Subcutaneous preadipocyte (primary cell): Measurements from ENCODE around the gene GSTM3. TPM values are rescaled to one million over a fixed set of nuclear protein-coding genes. Genes with fewer than 3 reads are reported as not detected.

Experiments used
- total RNA-seq: library from RNA; depleted of rRNA; stranded (reverse); fragments of >200 nt; gene quantifications from 2 replicates; pipeline ENCODE4 v1.2.3, GENCODE V29; 2012

GSTM3 gene
- 37.1 and 37.5 TPM in 2 replicates for total RNA-seq

DNA sequence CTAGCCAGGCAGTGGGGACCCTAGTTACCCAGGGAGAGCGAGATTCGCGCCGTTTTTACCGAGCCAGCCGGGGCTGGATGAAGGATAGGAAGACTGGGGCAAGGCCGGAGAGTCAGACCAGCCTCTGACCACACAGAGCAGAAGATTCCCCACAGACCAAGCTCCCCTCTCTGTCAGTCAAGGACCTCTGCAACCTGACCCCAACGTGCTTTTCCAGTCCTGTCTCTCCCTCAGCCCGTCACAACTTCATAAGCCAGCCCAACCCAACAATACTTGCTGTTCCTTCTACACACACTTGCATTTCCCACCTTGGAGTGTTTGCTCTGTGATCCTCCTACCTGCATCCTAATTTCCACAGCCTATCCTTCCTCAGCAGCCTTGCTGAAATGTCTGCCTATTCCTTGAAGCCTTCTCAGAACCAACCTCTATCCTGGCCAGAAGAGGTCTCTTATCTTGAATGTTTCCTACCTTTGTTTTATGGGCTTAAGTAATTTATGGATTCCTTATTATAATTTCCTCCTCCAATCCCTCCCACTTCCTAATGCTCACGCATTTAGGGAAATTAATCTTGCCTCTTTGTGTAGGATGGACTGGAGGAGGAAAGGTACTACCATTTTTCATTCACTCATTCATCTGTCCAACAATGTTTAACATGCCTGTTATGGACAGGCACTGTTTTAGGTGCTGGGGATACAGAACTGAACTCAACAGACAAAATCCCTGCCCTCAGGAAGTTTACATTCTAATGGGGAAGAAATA, at the start of gene GSTM3:
Gene GSTM3, minus strand, starts transcription at position 424 of the 759 bp plus-strand sequence. CDS start 751 bp downstream, outside the sequence.

DNA sequence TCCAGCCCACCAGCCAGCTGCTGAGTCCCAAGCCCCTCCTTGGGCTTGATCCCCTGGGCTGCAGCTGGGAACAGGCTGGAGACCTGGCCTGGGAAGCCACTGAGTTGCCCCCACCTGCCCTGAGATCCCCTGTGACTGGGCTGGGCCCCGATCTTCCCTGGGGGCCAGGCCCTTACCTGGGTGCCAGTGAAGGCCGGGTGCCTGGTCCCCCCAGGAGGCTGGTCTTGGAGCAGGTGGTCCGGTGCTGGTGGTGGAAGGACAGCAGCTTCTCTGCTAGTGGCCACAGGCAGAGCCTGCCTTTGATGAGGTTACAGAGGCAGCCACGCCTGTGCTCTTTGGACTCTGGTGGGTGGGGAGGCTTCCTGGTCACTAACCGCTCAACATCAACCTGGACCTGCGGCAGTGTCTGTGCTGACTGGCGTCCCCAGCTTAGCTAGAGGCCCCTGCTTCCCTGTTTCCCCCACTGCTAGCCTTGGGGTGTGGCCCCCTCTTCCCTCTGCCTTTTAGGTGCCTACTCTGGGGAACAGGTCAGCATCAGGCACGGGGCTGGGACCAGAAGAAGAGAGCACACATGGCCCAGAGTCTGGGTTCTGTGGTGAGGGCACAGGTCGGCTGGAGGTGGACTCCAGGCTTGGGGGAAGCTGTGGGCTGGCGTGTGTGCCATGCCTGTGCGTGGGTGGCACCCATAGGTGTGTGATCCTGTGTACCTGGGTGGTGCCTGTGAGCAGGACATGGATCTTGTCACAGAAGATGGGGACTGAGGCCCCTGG, 23.0 kb upstream of the GSTM3 start, which contains the start of gene EPS8L3:
Gene EPS8L3, minus strand, starts transcription at position 278 of the 770 bp plus-strand sequence. CDS start 2,174 bp downstream, outside the sequence.

GRCh38 chr1:109711593-109712320, 29.1 kb downstream of the GSTM3 start, which contains the start of gene GSTM5:
Gene GSTM5, plus strand, starts transcription at chr1:109712251. Its CDS starts 62 bp downstream, at chr1:109712313.

GRCh38 chr1:109687641-109688499, 53.0 kb downstream of the GSTM3 start, which contains the start of gene GSTM1:
Gene GSTM1, plus strand, starts transcription at chr1:109687817. Its CDS starts 57 bp downstream, at chr1:109687874.

Other genes with a start within 250 kb of the GSTM3 start
- gene CYB561D1, start 246.9 kb downstream of the GSTM3 start, total RNA-seq, result 4.5 and 4.8 TPM in 2 replicates
- 0.39 and 0.73 TPM in 2 replicates for gene AMIGO1, start 231.3 kb downstream of the GSTM3 start, total RNA-seq
- under 0.01 and 0.39 TPM in 2 replicates for gene GPR61, start 201.2 kb downstream of the GSTM3 start, total RNA-seq
- gene GNAI3, start 192.4 kb downstream of the GSTM3 start, total RNA-seq, result 14.0 and 16.6 TPM in 2 replicates
- gene GNAT2, start 121.4 kb downstream of the GSTM3 start, total RNA-seq, result not detected in 2 replicates
- 59.5 and 63.7 TPM in 2 replicates for gene AMPD2, start 121.2 kb downstream of the GSTM3 start, total RNA-seq
- gene GSTM4, start 84.9 kb downstream of the GSTM3 start, total RNA-seq, result 5.9 and 10.2 TPM in 2 replicates
- 10.2 and 18.0 TPM in 2 replicates for gene GSTM2, start 73.0 kb downstream of the GSTM3 start, total RNA-seq
- 13.7 and 16.2 TPM in 2 replicates for gene GSTM1, start 53.2 kb downstream of the GSTM3 start, total RNA-seq
- gene GSTM5, start 28.8 kb downstream of the GSTM3 start, total RNA-seq, result 2.0 and 4.4 TPM in 2 replicates
- not detected in 2 replicates for gene EPS8L3, start 22.9 kb upstream of the GSTM3 start, total RNA-seq
- 45.0 and 64.7 TPM in 2 replicates for gene CSF1, start 169.8 kb upstream of the GSTM3 start, total RNA-seq
- gene AHCYL1, start 243.7 kb upstream of the GSTM3 start, total RNA-seq, result 34.2 and 44.0 TPM in 2 replicates